H1 (cell line): Measurements from ENCODE around the gene LLGL2. TPM values are rescaled to one million over a fixed set of nuclear protein-coding genes. Genes with fewer than 3 reads are reported as not detected.

Experiments
- CTCF ChIA-PET: fragments of 300-600 bp; sonication (Branson Sonifier 250); formaldehyde crosslinking; loops from one replicate; lab custom pipeline; 2021; ENCODE audit not compliant: partially characterized antibody; lab: Charles Lee
- POLR2A ChIA-PET: fragments of 300-600 bp; sonication (Branson Sonifier 250); formaldehyde crosslinking; loops from one replicate; lab custom pipeline; 2021; ENCODE audit warnings: inconsistent platforms; ENCODE audit not compliant: partially characterized antibody; lab: Charles Lee
- DNase-seq, 2 experiments: peaks; one replicate each; pipeline versions ENCODE4 v3.0.0 to v3.0.0-alpha.2; 2010 to 2022; ENCODE audit warnings: low spot score in 2 of 2, low read depth in 1 of 2, mixed read lengths in 1 of 2
- FAIRE-seq: peaks from 2 replicates; lab custom pipeline; 2011; peaks lifted over from hg19 to GRCh38; lab: Jason Lieb, UNC
- H2AFZ ChIP-seq: 2 replicates; pipeline ENCODE4 v1.8.1; 2012; ENCODE audit warnings: low read length, inconsistent platforms
- H2AK5ac ChIP-seq: 2 replicates; pipeline ENCODE4 v1.6.1; 2013; ENCODE audit warnings: low read depth, low read length
- H2BK120ac ChIP-seq: replicated peaks from 2 replicates; pipeline ENCODE3; 2013; ENCODE audit warnings: low read depth, low read length, inconsistent platforms
- H2BK12ac ChIP-seq: 2 replicates; pipeline ENCODE4 v1.6.1; 2013; ENCODE audit warnings: low read depth, low read length
- H2BK15ac ChIP-seq: 2 replicates; pipeline ENCODE4 v1.6.1; 2013; ENCODE audit warnings: low read length
- H2BK20ac ChIP-seq: 2 replicates; pipeline ENCODE4 v1.6.1; 2013; ENCODE audit warnings: low read length
- H2BK5ac ChIP-seq: 2 replicates; pipeline ENCODE4 v1.6.1; 2013; ENCODE audit warnings: low read depth, low read length
- H3K14ac ChIP-seq: 2 replicates; pipeline ENCODE4 v1.6.1; 2013; ENCODE audit warnings: inconsistent platforms; ENCODE audit not compliant: insufficient read length
- H3K18ac ChIP-seq: 2 replicates; pipeline ENCODE4 v1.6.1; 2013; ENCODE audit warnings: low read length; ENCODE audit errors: extremely low read depth
- H3K23ac ChIP-seq: 2 replicates; pipeline ENCODE4 v1.6.1; 2013; ENCODE audit warnings: inconsistent platforms; ENCODE audit not compliant: insufficient read length
- H3K23me2 ChIP-seq: 2 replicates; pipeline ENCODE4 v1.6.1; 2013; ENCODE audit warnings: low read depth, low read length
- H3K27ac ChIP-seq: 2 replicates; pipeline ENCODE4 v1.6.1; 2011; ENCODE audit warnings: low read depth, low read length, inconsistent platforms
- H3K27me3 ChIP-seq, 4 experiments: replicated peaks in 1 of 4; 1 replicate in 1 of 4; 2 replicates in 3 of 4; pipeline versions ENCODE4 v1.6.1 to v1.8.1; 2011 to 2013; ENCODE audit warnings: low read length in 3 of 4, mild to moderate bottlenecking in 3 of 4, inconsistent platforms in 2 of 4, mixed read lengths in 2 of 4, moderate library complexity in 1 of 4; ENCODE audit not compliant: control insufficient read depth in 3 of 4, insufficient read depth in 3 of 4; ENCODE audit errors: extremely low read depth in 1 of 4
- H3K36me3 ChIP-seq, 4 experiments: 2 replicates each; pipeline versions ENCODE4 v1.6.1 to v1.8.1; 2011 to 2013; ENCODE audit warnings: mild to moderate bottlenecking in 4 of 4, low read length in 3 of 4, moderate library complexity in 2 of 4, control low read depth in 1 of 4, inconsistent platforms in 1 of 4; ENCODE audit not compliant: insufficient read depth in 4 of 4, control insufficient read depth in 2 of 4
- H3K4ac ChIP-seq: replicated peaks from 2 replicates; pipeline ENCODE3; 2013; ENCODE audit warnings: low read length, low read depth, mixed read lengths, inconsistent platforms; ENCODE audit not compliant: insufficient read length
- H3K4me1 ChIP-seq, 4 experiments: replicated peaks in 1 of 4; 1 replicate in 1 of 4; 2 replicates in 3 of 4; pipeline versions ENCODE4 v1.6.1 to v1.8.1; 2011 to 2013; ENCODE audit warnings: low read length in 3 of 4, inconsistent platforms in 2 of 4, mixed read lengths in 1 of 4; ENCODE audit not compliant: insufficient read depth in 4 of 4, control insufficient read depth in 3 of 4
- H3K4me2 ChIP-seq, 2 experiments: 2 replicates each; pipeline versions ENCODE4 v1.6.1 to v1.8.1; 2011 to 2013; ENCODE audit warnings: low read depth in 2 of 2, low read length in 2 of 2, control low read depth in 1 of 2, inconsistent platforms in 1 of 2, mild to moderate bottlenecking in 1 of 2; ENCODE audit not compliant: insufficient read depth in 1 of 2
- H3K4me3 ChIP-seq, 4 experiments: fragments of 200-600, 300-600 bp in 1 of 4; sonication (generic), shearing (Covaris generic), sonication (Bioruptor Twin) in 1 of 4; 2 replicates each; pipeline versions ENCODE4 v1.5.1 to v1.8.1; 2011 to 2016; ENCODE audit warnings: low read length in 4 of 4, low read depth in 3 of 4, control low read depth in 2 of 4, inconsistent platforms in 2 of 4, mild to moderate bottlenecking in 2 of 4, mixed read lengths in 1 of 4, moderate library complexity in 1 of 4; ENCODE audit not compliant: insufficient read depth in 2 of 4; ENCODE audit errors: extremely low read depth in 1 of 4
- H3K56ac ChIP-seq: replicated peaks from 2 replicates; pipeline ENCODE3; 2013; ENCODE audit warnings: low read depth, mild to moderate bottlenecking, mixed read lengths, low read length, inconsistent platforms; ENCODE audit not compliant: insufficient read length
- H3K79me1 ChIP-seq: 2 replicates; pipeline ENCODE4 v1.6.1; 2013; ENCODE audit warnings: low read depth, low read length, control low read depth
- H3K79me2 ChIP-seq, 2 experiments: 2 replicates each; pipeline versions ENCODE4 v1.6.1 to v1.8.1; 2012 to 2013; ENCODE audit warnings: low read length in 2 of 2, mild to moderate bottlenecking in 2 of 2, inconsistent platforms in 1 of 2; ENCODE audit not compliant: insufficient read depth in 2 of 2, control insufficient read depth in 1 of 2
- H3K9ac ChIP-seq, 4 experiments: replicated peaks in 1 of 4; 1 replicate in 1 of 4; 2 replicates in 3 of 4; pipeline versions ENCODE4 v1.6.1 to v1.8.1; 2011 to 2013; ENCODE audit warnings: low read depth in 3 of 4, low read length in 3 of 4, control low read depth in 2 of 4, mild to moderate bottlenecking in 2 of 4, moderate library complexity in 2 of 4, inconsistent platforms in 1 of 4; ENCODE audit errors: extremely low read depth in 1 of 4
- H3K9me3 ChIP-seq, 2 experiments: 2 replicates each; pipeline versions ENCODE4 v1.6.1 to v1.8.1; 2012 to 2013; ENCODE audit warnings: mild to moderate bottlenecking in 2 of 2, moderate library complexity in 2 of 2, control low read depth in 1 of 2, inconsistent platforms in 1 of 2, low read depth in 1 of 2, low read length in 1 of 2, mixed read lengths in 1 of 2; ENCODE audit not compliant: insufficient read depth in 2 of 2
- H4K20me1 ChIP-seq, 2 experiments: replicated peaks in 1 of 2; 2 replicates each; pipeline versions ENCODE3 to v1.8.1; 2011 to 2013; ENCODE audit warnings: inconsistent platforms in 2 of 2, low read length in 2 of 2, mild to moderate bottlenecking in 1 of 2; ENCODE audit not compliant: insufficient read depth in 2 of 2, control insufficient read depth in 1 of 2
- H4K5ac ChIP-seq: 2 replicates; pipeline ENCODE4 v1.6.1; 2013; ENCODE audit warnings: low read length, low read depth, mixed read lengths, inconsistent platforms; ENCODE audit not compliant: insufficient read length
- H4K8ac ChIP-seq: 2 replicates; pipeline ENCODE4 v1.8.0; 2013; ENCODE audit warnings: mild to moderate bottlenecking, moderate library complexity, low read length, inconsistent platforms; ENCODE audit not compliant: insufficient read depth; ENCODE audit errors: extremely low read depth
- H4K91ac ChIP-seq: replicated peaks from 2 replicates; pipeline ENCODE3; 2013; ENCODE audit warnings: low read length, mixed read lengths, inconsistent platforms; ENCODE audit not compliant: insufficient read length
- ASH2L ChIP-seq: fragments of 200-600, 300-600 bp; sonication (generic); IDR thresholded peaks from one replicate; pipeline ENCODE4 v1.7.1; 2017; ENCODE audit warnings: low read length
- ATF3 ChIP-seq: IDR thresholded peaks from 2 replicates; pipeline ENCODE4 v1.6.1; 2011; ENCODE audit warnings: low read depth, mild to moderate bottlenecking, low read length; ENCODE audit not compliant: insufficient read depth
- CHD1 ChIP-seq: IDR thresholded peaks from 2 replicates; pipeline ENCODE4 v1.6.1; 2012; ENCODE audit warnings: low read depth, low read length, improper control_type of control experiment
- CTBP2 ChIP-seq: IDR thresholded peaks from 2 replicates; pipeline ENCODE4 v1.7.0; 2011; ENCODE audit warnings: borderline replicate concordance, mild to moderate bottlenecking, moderate library complexity, mixed read lengths, low read length; ENCODE audit not compliant: insufficient read depth, insufficient read length
- NANOG ChIP-seq: IDR thresholded peaks from 2 replicates; pipeline ENCODE4 v1.6.1; 2011; ENCODE audit warnings: low read length, low read depth, mild to moderate bottlenecking, inconsistent platforms; ENCODE audit not compliant: insufficient read depth, poor library complexity, severe bottlenecking
- POLR2AphosphoS5 ChIP-seq: IDR thresholded peaks from 2 replicates; pipeline ENCODE4 v1.6.1; 2011; ENCODE audit warnings: low read depth, low read length
- SIRT6 ChIP-seq: IDR thresholded peaks from one replicate; pipeline ENCODE4 v1.7.1; 2012; ENCODE audit warnings: low read length, inconsistent platforms
- SP2 ChIP-seq: IDR thresholded peaks from 2 replicates; pipeline ENCODE4 v1.6.1; 2012; ENCODE audit warnings: mild to moderate bottlenecking, low read length, inconsistent platforms
- SRF ChIP-seq: IDR thresholded peaks from 2 replicates; pipeline ENCODE4 v1.6.1; 2011; ENCODE audit warnings: mild to moderate bottlenecking, low read depth, low read length, moderate library complexity
- WGBS, 2 experiments: shearing (Covaris generic) in 1 of 2; methylation state at CpG; one replicate each; pipeline versions ENCODE4 v1.1.6 to v1.1.7; 2013 to 2015; ENCODE audit warnings: low lambda C conversion rate in 2 of 2, mixed read lengths in 2 of 2, inconsistent platforms in 1 of 2, low coverage in 1 of 2, missing lambda C conversion rate in 1 of 2; ENCODE audit not compliant: insufficient replicate concordance in 2 of 2, insufficient coverage in 1 of 2, insufficient read length in 1 of 2; ENCODE audit errors: extremely low coverage in 1 of 2, missing lambda C conversion rate in 1 of 2; 5-methylcytosine and 5-hydroxymethylcytosine counted together
- polyA plus RNA-seq, 7 experiments: library from polyadenylated mRNA; depleted of rRNA in 3 of 7; stranded (reverse) in 5 of 7; unstranded in 2 of 7; fragments of >200 nt in 5 of 7; fragments of 200-250 nt in 2 of 7; gene quantifications; 1 replicate in 5 of 7; 2 replicates in 1 of 7; 4 replicates in 1 of 7; pipeline versions ENCODE4 v1.2.1 to v1.2.3, GENCODE V29; 2011 to 2013; ENCODE audit warnings: missing spikeins in 2 of 7, mixed read lengths in 2 of 7
- total RNA-seq: library from RNA; stranded (reverse); fragmentation: NEBNext Ultra II Directional; extraction: Animal tissue kit (Norgen Biotek cat#: 25700); gene quantifications from 2 replicates; pipeline ENCODE4 v1.2.1, GENCODE V29; 2021

The LLGL2 gene
- total and polyA plus RNA-seq, 2 of the 8 experiments (the other 6 are each of a cell fraction or from before 2014, with no cell fraction given), result 64.5 to 77.1 TPM

- DNase-seq, result no peak
- H3K9ac ChIP-seq, result no peak overlapping the region
- TF ChIP-seq POLR2AphosphoS5, result no peak
- TF ChIP-seq SRF, result no peak
- no peak for TF ChIP-seq ATF3
- no peak for TF ChIP-seq CTBP2
- TF ChIP-seq SIRT6, result no peak
- TF ChIP-seq ASH2L, result no peak
- no peak for TF ChIP-seq SP2
- no peak for TF ChIP-seq CHD1
- TF ChIP-seq NANOG, result no peak
Measured at GRCh38 chr17:75521951-75522727, 3.4 kb upstream of the LLGL2 start.

More at GRCh38 chr17:75521951-75522727, 3.4 kb upstream of the LLGL2 start:
- H3K79me1 ChIP-seq, result no peaks in the 10 kb centered on the region
- H2BK20ac ChIP-seq, result no peak overlapping the region
- no peak overlapping the region for H3K23ac ChIP-seq
- peaks cover 14% of the 10 kb centered on the region for H3K23me2 ChIP-seq
- no peak overlapping the region for H2AK5ac ChIP-seq
- no peak overlapping the region for H2BK15ac ChIP-seq
- no peak overlapping the region for H3K4me3 ChIP-seq
- H3K18ac ChIP-seq, result no peak overlapping the region
- H2BK12ac ChIP-seq, result no peak overlapping the region
- H2AFZ ChIP-seq, result no peak overlapping the region
- peaks cover 0 to 2% of the 10 kb centered on the region in 2 experiments; a peak in 1 of 4 replicates for H3K79me2 ChIP-seq
- H3K56ac ChIP-seq, result no peak overlapping the region
- no peaks in the 10 kb centered on the region; a peak in 1 of 7 replicates for H3K27me3 ChIP-seq
- H3K4ac ChIP-seq, result no peak overlapping the region
- peaks cover 4 to 26% of the 10 kb centered on the region in 2 experiments for H4K20me1 ChIP-seq
- H4K5ac ChIP-seq, result no peak overlapping the region
- H3K36me3 ChIP-seq, result peaks cover 0 to 34% (median 8%) of the 10 kb centered on the region in 4 experiments; a peak in 6 of 8 replicates
- H3K4me2 ChIP-seq, result no peak overlapping the region
- H4K8ac ChIP-seq, result no peak overlapping the region
- peaks cover 0 to 18% (median 8%) of the 10 kb centered on the region in 4 experiments; a peak in 6 of 7 replicates for H3K4me1 ChIP-seq
- CTCF ChIA-PET, result interaction anchor here (0.6 to 1.7 kb wide), 9 partner anchors 14 to 113 kb away, joined by 3 to 6 read pairs (median 3); no protein-coding TSS in a partner anchor
- no peak overlapping the region for H3K14ac ChIP-seq
- no peak overlapping the region for H2BK5ac ChIP-seq
- POLR2A ChIA-PET, result interaction anchor here (0.7 kb wide), 1 partner anchor 68 kb away, joined by 3 read pairs; no protein-coding TSS in a partner anchor
- no peak overlapping the region for H4K91ac ChIP-seq
- no peaks in the 10 kb centered on the region for H3K9me3 ChIP-seq
- no peak overlapping the region for H3K27ac ChIP-seq
- no peak overlapping the region for H2BK120ac ChIP-seq
- WGBS, 2 experiments, result 96% methylated on average over 31 of the region's 33 CpGs; no CpG with 5 or more reads in 1 of the 2 experiments
- no peak for FAIRE-seq
